ENCODE measurements around the gene ETS1.

The ETS1 gene

GRCh38 chr11:128467041-128467440 is 120.3 kb downstream of the ETS1 start:
- no peaks in the 10 kb centered on the region for H3K4me1 ChIP-seq
- H3K27me3 ChIP-seq (ENCODE audit: low read depth): no peaks in the 10 kb centered on the region
- in situ Hi-C loops (cut with MboI; ENCODE audit: low sequenced_read_pairs): no loop called here
- no peak overlapping the region for H3K4me3 ChIP-seq
- no peak for DNase-seq (ENCODE audit: low spot score in 2 of 2)
- H3K9me3 ChIP-seq: no peaks in the 10 kb centered on the region
- H3K36me3 ChIP-seq (replicated peaks): no peaks in the 10 kb centered on the region

- DNase-seq (ENCODE audit: low spot score in 2 of 2): no peak
- Histone ChIP-seq H3K27me3 (ENCODE audit: low read depth) (no peaks in the 10 kb centered on the region), H3K9me3 (no peaks in the 10 kb centered on the region), H3K4me1 (no peaks in the 10 kb centered on the region), H3K4me3 (no peak overlapping the region), H3K36me3 (replicated peaks) (no peaks in the 10 kb centered on the region)
- in situ Hi-C loops (cut with MboI; ENCODE audit: low sequenced_read_pairs): no loop called here
Measured at GRCh38 chr11:128465946-128466705, 121.2 kb downstream of the ETS1 start.

GRCh38 chr11:128465531-128465930 is 121.8 kb downstream of the ETS1 start:
- H3K4me1 ChIP-seq: no peaks in the 10 kb centered on the region
- no peak overlapping the region for H3K4me3 ChIP-seq
- no peaks in the 10 kb centered on the region for H3K36me3 ChIP-seq (replicated peaks)
- DNase-seq (ENCODE audit: low spot score in 2 of 2): no peak
- in situ Hi-C loops (cut with MboI; ENCODE audit: low sequenced_read_pairs): no loop called here
- no peaks in the 10 kb centered on the region for H3K27me3 ChIP-seq (ENCODE audit: low read depth)
- H3K9me3 ChIP-seq: no peaks in the 10 kb centered on the region

DNA sequence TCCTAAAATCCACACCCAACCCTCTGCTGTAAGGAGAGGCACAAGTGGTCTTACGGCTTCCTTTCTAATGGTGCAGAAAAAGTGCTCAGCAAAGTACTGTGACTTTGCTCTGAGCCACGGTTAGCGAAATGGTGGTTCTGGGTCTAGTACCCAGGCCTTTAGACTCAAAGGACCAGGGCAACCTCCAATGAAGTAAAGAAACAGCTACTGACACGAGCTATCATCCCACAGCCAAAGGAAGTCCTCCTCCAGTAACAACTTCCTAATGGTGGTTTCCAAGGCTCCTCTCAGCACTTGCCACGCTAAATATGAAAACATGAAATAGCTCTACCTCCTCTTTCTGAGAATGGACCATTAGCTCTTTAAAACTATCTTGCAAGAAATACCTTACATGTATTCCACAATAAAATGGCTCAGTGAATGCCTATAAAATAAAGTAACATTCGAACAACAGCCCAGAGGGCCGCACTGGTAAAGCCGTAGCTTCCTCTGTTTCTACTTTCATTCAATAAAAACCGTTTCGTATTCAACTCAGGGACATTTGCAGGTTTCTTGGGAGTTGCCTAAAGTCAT is 122.4 kb downstream of the ETS1 start:
- Histone ChIP-seq H3K27me3 (ENCODE audit: low read depth) (no peaks in the 10 kb centered on the region), H3K4me1 (no peaks in the 10 kb centered on the region), H3K9me3 (no peaks in the 10 kb centered on the region), H3K4me3 (no peak overlapping the region), H3K36me3 (replicated peaks) (no peaks in the 10 kb centered on the region)
- no peak for DNase-seq (ENCODE audit: low spot score in 2 of 2)
- in situ Hi-C loops (cut with MboI; ENCODE audit: low sequenced_read_pairs): no loop called here

DNA sequence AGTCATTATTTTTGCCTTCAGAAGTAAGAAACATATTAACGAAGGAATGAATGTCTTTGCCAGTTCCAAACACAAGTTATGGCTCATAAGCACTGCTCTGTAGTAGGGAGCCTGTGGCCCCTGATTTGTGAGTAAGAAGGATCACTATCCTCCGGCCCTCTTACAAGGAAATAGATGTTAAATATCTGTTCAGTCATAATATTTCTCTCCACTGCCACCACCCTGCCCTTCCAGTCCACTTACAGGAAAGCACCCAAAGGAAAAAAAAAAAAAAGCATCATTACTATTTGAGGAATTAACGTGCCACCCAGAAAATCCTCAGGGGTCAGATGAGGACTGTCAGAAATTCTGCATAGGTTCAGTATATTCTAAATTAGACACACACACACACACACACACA is 123.4 kb downstream of the ETS1 start:
- Histone ChIP-seq H3K9me3 (no peaks in the 10 kb centered on the region), H3K27me3 (ENCODE audit: low read depth) (no peaks in the 10 kb centered on the region), H3K4me1 (no peaks in the 10 kb centered on the region), H3K36me3 (replicated peaks) (no peaks in the 10 kb centered on the region), H3K4me3 (no peak overlapping the region)
- no peak for DNase-seq (ENCODE audit: low spot score in 2 of 2)
- in situ Hi-C loops (cut with MboI; ENCODE audit: low sequenced_read_pairs): no loop called here

- DNase-seq (ENCODE audit: low spot score in 2 of 2): no peak
- Histone ChIP-seq H3K4me3 (no peak overlapping the region), H3K36me3 (replicated peaks) (no peaks in the 10 kb centered on the region), H3K4me1 (no peaks in the 10 kb centered on the region), H3K9me3 (no peaks in the 10 kb centered on the region), H3K27me3 (ENCODE audit: low read depth) (no peaks in the 10 kb centered on the region)
- in situ Hi-C loops (cut with MboI; ENCODE audit: low sequenced_read_pairs): no loop called here
Measured at GRCh38 chr11:128463371-128463829, 124.0 kb downstream of the ETS1 start.

- Histone ChIP-seq H3K27me3 (ENCODE audit: low read depth) (no peaks in the 10 kb centered on the region), H3K36me3 (replicated peaks) (no peaks in the 10 kb centered on the region), H3K4me3 (no peak overlapping the region), H3K4me1 (no peaks in the 10 kb centered on the region), H3K9me3 (no peaks in the 10 kb centered on the region)
- in situ Hi-C loops (cut with MboI; ENCODE audit: low sequenced_read_pairs): no loop called here
- no peak for DNase-seq (ENCODE audit: low spot score in 2 of 2)
Measured at GRCh38 chr11:128462922-128463321, 124.4 kb downstream of the ETS1 start.

- in situ Hi-C loops (cut with MboI; ENCODE audit: low sequenced_read_pairs): no loop called here
- Histone ChIP-seq H3K4me1 (no peaks in the 10 kb centered on the region), H3K4me3 (no peak overlapping the region), H3K36me3 (replicated peaks) (no peaks in the 10 kb centered on the region), H3K27me3 (ENCODE audit: low read depth) (no peaks in the 10 kb centered on the region), H3K9me3 (no peaks in the 10 kb centered on the region)
- DNase-seq (ENCODE audit: low spot score in 2 of 2): no peak
Measured at GRCh38 chr11:128462189-128462588, 125.2 kb downstream of the ETS1 start.

GRCh38 chr11:128458321-128458720 is 129.0 kb downstream of the ETS1 start:
- Histone ChIP-seq H3K4me1 (no peaks in the 10 kb centered on the region), H3K4me3 (no peak overlapping the region), H3K36me3 (replicated peaks) (no peaks in the 10 kb centered on the region), H3K27me3 (ENCODE audit: low read depth) (no peaks in the 10 kb centered on the region), H3K9me3 (no peaks in the 10 kb centered on the region)
- in situ Hi-C loops (cut with MboI; ENCODE audit: low sequenced_read_pairs): no loop called here
- no peak for DNase-seq (ENCODE audit: low spot score in 2 of 2)

DNA sequence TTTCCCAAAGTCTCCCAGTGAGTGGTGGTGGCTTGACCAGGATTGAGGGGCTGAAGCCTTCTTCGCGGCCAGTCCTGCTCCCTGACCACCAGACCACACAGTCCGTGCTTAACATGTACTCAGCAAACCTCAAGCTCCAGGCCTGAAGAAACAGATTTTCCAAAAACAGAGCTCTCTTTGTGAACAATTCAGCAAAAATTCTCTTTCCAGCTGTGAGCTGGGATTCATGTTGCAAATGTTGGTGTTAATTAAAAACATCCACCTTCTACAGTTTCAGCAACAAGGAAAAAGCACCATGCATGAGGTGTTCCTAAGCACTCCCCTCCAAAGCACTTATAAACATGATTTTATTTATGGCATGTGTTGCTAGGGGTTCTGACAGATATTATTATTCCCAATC is 129.5 kb downstream of the ETS1 start:
- in situ Hi-C loops (cut with MboI; ENCODE audit: low sequenced_read_pairs): no loop called here

DNA sequence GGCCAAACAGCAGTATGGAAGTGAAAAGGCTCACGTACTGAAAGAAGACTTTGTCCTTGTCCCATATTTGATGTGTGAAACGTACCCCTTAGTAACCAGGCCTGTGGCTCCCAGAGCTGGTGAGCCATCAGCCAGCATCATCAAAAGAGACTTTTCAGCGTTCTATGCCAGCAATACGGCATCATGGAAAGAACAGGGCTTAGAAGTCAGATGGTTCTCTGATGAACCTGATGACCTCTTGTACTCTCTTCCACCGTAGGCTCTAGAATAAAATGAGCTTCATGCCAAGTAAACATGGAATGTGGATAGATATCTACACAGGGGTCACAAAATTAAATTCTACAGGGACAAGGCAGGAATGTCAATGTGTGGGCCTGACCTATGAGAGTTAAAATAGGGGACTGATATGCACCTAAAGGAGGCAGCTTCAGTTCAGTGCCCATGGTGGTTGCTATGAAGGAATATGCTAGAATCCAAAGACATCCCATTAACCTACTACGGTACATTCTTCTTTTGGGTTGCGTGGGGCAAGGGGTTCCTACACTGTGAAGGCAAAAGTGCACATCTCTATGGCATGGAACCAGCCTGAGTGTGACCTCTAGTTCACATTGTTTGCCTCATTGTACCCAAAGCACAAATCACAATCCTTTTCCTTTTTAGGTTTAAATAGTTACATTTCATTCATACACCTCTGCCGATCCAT is 130.6 kb downstream of the ETS1 start:
- in situ Hi-C loops (cut with MboI; ENCODE audit: low sequenced_read_pairs): no loop called here
- Histone ChIP-seq H3K27me3 (ENCODE audit: low read depth) (no peaks in the 10 kb centered on the region), H3K36me3 (replicated peaks) (no peaks in the 10 kb centered on the region), H3K4me1 (no peaks in the 10 kb centered on the region), H3K4me3 (no peak overlapping the region), H3K9me3 (no peaks in the 10 kb centered on the region)
- DNase-seq (ENCODE audit: low spot score in 2 of 2): no peak

More for the DNA sequence above, 129.5 kb downstream of the ETS1 start:
- H3K4me1 ChIP-seq: no peaks in the 10 kb centered on the region
- no peaks in the 10 kb centered on the region for H3K9me3 ChIP-seq
- no peaks in the 10 kb centered on the region for H3K36me3 ChIP-seq (replicated peaks)
- DNase-seq (ENCODE audit: low spot score in 2 of 2): no peak
- H3K4me3 ChIP-seq: no peak overlapping the region
- no peaks in the 10 kb centered on the region for H3K27me3 ChIP-seq (ENCODE audit: low read depth)

DNA sequence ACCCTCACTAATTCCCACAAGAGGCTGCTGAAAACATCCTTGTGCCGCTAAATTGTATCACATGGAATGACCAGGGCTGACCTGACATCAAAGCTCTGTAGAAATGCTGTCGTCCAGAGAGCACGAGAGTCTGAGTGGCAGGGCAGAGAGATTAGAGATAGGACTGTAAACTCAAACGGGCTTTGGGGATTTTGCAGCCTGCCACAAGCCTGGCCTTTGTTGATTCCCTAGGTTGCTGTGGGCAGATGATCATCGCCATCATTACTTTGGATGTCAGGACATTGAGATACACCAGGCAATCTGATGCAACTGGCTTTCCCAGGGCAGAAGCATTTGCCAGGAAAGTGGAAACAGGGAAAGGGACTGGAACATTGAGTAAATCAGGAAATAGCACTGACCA is 131.6 kb downstream of the ETS1 start:
- in situ Hi-C loops (cut with MboI; ENCODE audit: low sequenced_read_pairs): no loop called here
- no peaks in the 10 kb centered on the region for H3K9me3 ChIP-seq
- H3K4me1 ChIP-seq: no peaks in the 10 kb centered on the region
- H3K4me3 ChIP-seq: no peak overlapping the region
- no peaks in the 10 kb centered on the region for H3K36me3 ChIP-seq (replicated peaks)
- no peak for DNase-seq (ENCODE audit: low spot score in 2 of 2)
- H3K27me3 ChIP-seq (ENCODE audit: low read depth): no peaks in the 10 kb centered on the region

- Histone ChIP-seq H3K4me1 (no peaks in the 10 kb centered on the region), H3K36me3 (replicated peaks) (no peaks in the 10 kb centered on the region), H3K27me3 (ENCODE audit: low read depth) (no peaks in the 10 kb centered on the region), H3K4me3 (no peak overlapping the region), H3K9me3 (no peaks in the 10 kb centered on the region)
- in situ Hi-C loops (cut with MboI; ENCODE audit: low sequenced_read_pairs): no loop called here
- DNase-seq (ENCODE audit: low spot score in 2 of 2): no peak
Measured at GRCh38 chr11:128453444-128454336, 133.7 kb downstream of the ETS1 start.

Measured in HAP-1 (cell line).